HepG2 (cell line): ENCODE measurements around the gene PODN. TPM values are rescaled to one million over a fixed set of nuclear protein-coding genes. Genes with fewer than 3 reads are reported as not detected.

ENCODE experiments used
- BRD4 ChIP-seq: sonication (generic); formaldehyde crosslinking; IDR thresholded peaks from 2 replicates; pipeline ENCODE4 v1.4.0; 2020; ENCODE audit warnings: missing genetic modification reagents
- ERF ChIP-seq: IDR thresholded peaks from 2 replicates; pipeline ENCODE4 v1.6.1; 2018; ENCODE audit warnings: missing biosample characterization, missing genetic modification reagents
- GFI1 ChIP-seq: sonication (generic); formaldehyde crosslinking; IDR thresholded peaks from 2 replicates; pipeline ENCODE4 v1.5.0; 2020; ENCODE audit warnings: missing genetic modification reagents, mild to moderate bottlenecking, borderline replicate concordance
- GZF1 ChIP-seq: sonication (generic); formaldehyde crosslinking; IDR thresholded peaks from 2 replicates; pipeline ENCODE4 v1.5.1; 2020; ENCODE audit warnings: mild to moderate bottlenecking, missing genetic modification reagents
- HMGXB4 ChIP-seq, 2 experiments: sonication (generic) in 1 of 2; formaldehyde crosslinking in 1 of 2; IDR thresholded peaks; 2 replicates each; pipeline versions ENCODE4 v1.4.0 to v1.6.1; 2018 to 2020; ENCODE audit warnings: missing genetic modification reagents in 2 of 2, borderline replicate concordance in 1 of 2, low read depth in 1 of 2, mild to moderate bottlenecking in 1 of 2, missing biosample characterization in 1 of 2
- KDM1A ChIP-seq: IDR thresholded peaks from 2 replicates; pipeline ENCODE4 v1.6.1; 2016; ENCODE audit warnings: missing compliant biosample characterization
- KDM2A ChIP-seq: sonication (generic); formaldehyde crosslinking; IDR thresholded peaks from 2 replicates; pipeline ENCODE4 v1.4.0; 2020; ENCODE audit warnings: low read depth, missing genetic modification reagents, borderline replicate concordance
- KLF9 ChIP-seq: IDR thresholded peaks from 2 replicates; pipeline ENCODE4 v1.6.1; 2016; ENCODE audit warnings: low read depth
- SMAD1 ChIP-seq: sonication (generic); formaldehyde crosslinking; IDR thresholded peaks from 2 replicates; pipeline ENCODE4 v1.4.0; 2020; ENCODE audit warnings: missing genetic modification reagents, low read depth, mild to moderate bottlenecking, borderline replicate concordance
- ZBTB10 ChIP-seq: sonication (generic); formaldehyde crosslinking; IDR thresholded peaks from 2 replicates; pipeline ENCODE4 v1.4.0; 2020; ENCODE audit warnings: missing genetic modification reagents, borderline replicate concordance
- ZNF296 ChIP-seq: sonication (generic); formaldehyde crosslinking; conservative IDR thresholded peaks from 2 replicates; pipeline ENCODE4 v1.5.0; 2020; ENCODE audit warnings: mild to moderate bottlenecking, missing genetic modification reagents
- ZNF543 ChIP-seq: sonication (generic); formaldehyde crosslinking; IDR thresholded peaks from 2 replicates; pipeline ENCODE4 v1.4.0; 2020; ENCODE audit warnings: mild to moderate bottlenecking, missing genetic modification reagents
- ZNF550 ChIP-seq: sonication (generic); formaldehyde crosslinking; IDR thresholded peaks from 2 replicates; pipeline ENCODE4 v1.4.0; 2020; ENCODE audit warnings: mild to moderate bottlenecking, missing genetic modification reagents, borderline replicate concordance
- ZNF772 ChIP-seq: sonication (generic); formaldehyde crosslinking; IDR thresholded peaks from 2 replicates; pipeline ENCODE4 v1.5.0; 2020; ENCODE audit warnings: mild to moderate bottlenecking, missing genetic modification reagents
- ZNF775 ChIP-seq: sonication (generic); formaldehyde crosslinking; IDR thresholded peaks from 2 replicates; pipeline ENCODE4 v1.4.0; 2020; ENCODE audit warnings: missing genetic modification reagents, mild to moderate bottlenecking, moderate library complexity, borderline replicate concordance
- ZNF878 ChIP-seq: sonication (generic); formaldehyde crosslinking; IDR thresholded peaks from 2 replicates; pipeline ENCODE4 v1.8.1; 2023; ENCODE audit warnings: mild to moderate bottlenecking, missing genetic modification reagents, moderate library complexity
- ZNF883 ChIP-seq: sonication (generic); formaldehyde crosslinking; IDR thresholded peaks from 2 replicates; pipeline ENCODE4 v1.5.1; 2020; ENCODE audit warnings: mild to moderate bottlenecking, missing genetic modification reagents; ENCODE audit errors: not compliant biosample characterization
- polyA plus RNA-seq, 8 experiments: library from polyadenylated mRNA; depleted of rRNA in 3 of 8; stranded (reverse) in 7 of 8; unstranded in 1 of 8; fragments of >200 nt; fragmentation: Illumina TruSeq in 4 of 8; extraction: Trizol in 4 of 8; gene quantifications; 2 replicates each; pipeline versions ENCODE4 v1.2.1 to v1.2.3, GENCODE V29; 2011 to 2016; ENCODE audit warnings: low read depth in 4 of 8, missing spikeins in 1 of 8, mixed read lengths in 1 of 8; ENCODE audit not compliant: insufficient read depth in 1 of 8
- total RNA-seq, 5 experiments: library from RNA; depleted of rRNA; stranded (reverse); fragments of >200 nt; fragmentation: Illumina TruSeq; extraction: Trizol; gene quantifications; 2 replicates each; pipeline ENCODE4 v1.2.3, GENCODE V29; 2016; ENCODE audit warnings: low read depth in 1 of 5
- TF ChIP-seq, protein P1 (sequence below): sonication (generic); formaldehyde crosslinking; IDR thresholded peaks from 2 replicates; pipeline ENCODE4 v1.5.1; 2020; ENCODE audit warnings: mild to moderate bottlenecking, missing genetic modification reagents
- TF ChIP-seq, protein P2 (sequence below): sonication (generic); formaldehyde crosslinking; IDR thresholded peaks from 2 replicates; pipeline ENCODE4 v1.5.0; 2020; ENCODE audit warnings: missing genetic modification reagents
- TF ChIP-seq, protein P3 (sequence below): sonication (generic); formaldehyde crosslinking; IDR thresholded peaks from 2 replicates; pipeline ENCODE4 v1.5.0; 2020; ENCODE audit warnings: mild to moderate bottlenecking, low read depth, missing genetic modification reagents, borderline replicate concordance

PODN gene
- total and polyA plus RNA-seq, 2 of the 13 experiments (the other 11 are each of a cell fraction or from before 2014, with no cell fraction given), result 0.13 TPM; not detected in 1

DNA sequence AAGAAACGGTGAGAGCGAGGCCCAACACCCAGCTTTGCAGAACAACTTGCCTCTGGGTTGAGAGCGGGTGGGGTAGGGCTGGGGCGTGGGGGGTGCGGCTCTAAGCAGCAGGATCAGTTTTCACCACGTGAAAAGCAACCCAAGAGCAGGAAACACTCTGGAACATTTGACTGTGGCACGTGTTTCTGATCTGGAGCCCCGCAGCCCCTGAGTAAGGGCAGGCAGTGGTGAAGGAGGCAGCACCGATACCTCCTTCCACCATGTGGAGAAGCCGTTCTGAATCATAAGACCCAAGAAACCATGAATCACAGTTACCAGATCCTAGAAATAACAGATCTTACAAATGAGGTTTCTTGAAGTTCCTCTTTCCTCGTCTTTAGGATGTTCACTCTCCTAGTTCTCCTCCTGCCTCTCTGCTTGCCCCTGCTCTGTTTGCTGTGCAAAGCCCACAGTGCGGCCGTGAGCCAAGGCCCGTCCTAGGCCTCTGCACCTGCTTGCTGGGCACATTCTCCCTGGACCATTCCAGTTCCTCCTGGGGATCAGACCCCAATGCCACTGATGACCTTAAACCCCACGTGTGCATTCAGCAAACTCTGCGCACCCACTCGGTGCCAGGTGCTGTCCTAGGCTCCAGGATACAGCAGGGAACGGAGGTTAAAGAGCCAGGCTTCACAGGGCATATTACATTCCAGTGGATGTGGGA lies 48.5 kb downstream of the PODN start (continued):
- TF ChIP-seq, protein P1, sequence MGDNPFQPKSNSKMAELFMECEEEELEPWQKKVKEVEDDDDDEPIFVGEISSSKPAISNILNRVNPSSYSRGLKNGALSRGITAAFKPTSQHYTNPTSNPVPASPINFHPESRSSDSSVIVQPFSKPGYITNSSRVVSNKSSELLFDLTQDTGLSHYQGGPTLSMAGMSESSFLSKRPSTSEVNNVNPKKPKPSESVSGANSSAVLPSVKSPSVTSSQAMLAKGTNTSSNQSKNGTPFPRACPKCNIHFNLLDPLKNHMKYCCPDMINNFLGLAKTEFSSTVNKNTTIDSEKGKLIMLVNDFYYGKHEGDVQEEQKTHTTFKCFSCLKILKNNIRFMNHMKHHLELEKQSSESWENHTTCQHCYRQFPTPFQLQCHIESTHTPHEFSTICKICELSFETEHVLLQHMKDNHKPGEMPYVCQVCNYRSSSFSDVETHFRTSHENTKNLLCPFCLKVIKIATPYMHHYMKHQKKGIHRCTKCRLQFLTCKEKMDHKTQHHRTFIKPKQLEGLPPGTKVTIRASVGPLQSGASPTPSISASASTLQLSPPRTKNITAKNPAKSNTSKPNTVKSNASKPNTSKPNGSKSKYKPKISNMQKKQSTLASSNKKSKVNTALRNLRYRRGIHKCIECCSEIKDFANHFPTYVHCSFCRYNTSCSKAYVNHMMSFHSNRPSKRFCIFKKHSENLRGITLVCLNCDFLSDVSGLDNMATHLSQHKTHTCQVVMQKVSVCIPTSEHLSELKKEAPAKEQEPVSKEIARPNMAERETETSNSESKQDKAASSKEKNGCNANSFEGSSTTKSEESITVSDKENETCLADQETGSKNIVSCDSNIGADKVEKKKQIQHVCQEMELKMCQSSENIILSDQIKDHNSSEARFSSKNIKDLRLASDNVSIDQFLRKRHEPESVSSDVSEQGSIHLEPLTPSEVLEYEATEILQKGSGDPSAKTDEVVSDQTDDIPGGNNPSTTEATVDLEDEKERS (CRISPR knock-in tag), result no peak
- TF ChIP-seq ZNF883 (CRISPR knock-in tag), result no peak
- TF ChIP-seq HMGXB4 (CRISPR knock-in tag; IDR thresholded peaks at IDR 0.05; ENCODE audit: borderline replicate concordance in 1 of 2, low read depth in 1 of 2), result peak in 1 of 2 experiments; percentile 25; a peak in 2 of 4 replicates
- 0 out of 2 replicates have a peak, but pooled peaks have one; percentile 5 for TF ChIP-seq KDM2A (CRISPR knock-in tag)
- TF ChIP-seq SMAD1, result no peak
- 0 out of 2 replicates have a peak, but pooled peaks have one; percentile 10 for TF ChIP-seq GFI1 (CRISPR knock-in tag)
- TF ChIP-seq GZF1, result no peak
- no peak for TF ChIP-seq ZNF296
- no peak for TF ChIP-seq ERF (CRISPR knock-in tag)
- TF ChIP-seq ZNF550 (CRISPR knock-in tag), result no peak
- no peak for TF ChIP-seq ZNF543 (CRISPR knock-in tag)
- TF ChIP-seq, protein P2, sequence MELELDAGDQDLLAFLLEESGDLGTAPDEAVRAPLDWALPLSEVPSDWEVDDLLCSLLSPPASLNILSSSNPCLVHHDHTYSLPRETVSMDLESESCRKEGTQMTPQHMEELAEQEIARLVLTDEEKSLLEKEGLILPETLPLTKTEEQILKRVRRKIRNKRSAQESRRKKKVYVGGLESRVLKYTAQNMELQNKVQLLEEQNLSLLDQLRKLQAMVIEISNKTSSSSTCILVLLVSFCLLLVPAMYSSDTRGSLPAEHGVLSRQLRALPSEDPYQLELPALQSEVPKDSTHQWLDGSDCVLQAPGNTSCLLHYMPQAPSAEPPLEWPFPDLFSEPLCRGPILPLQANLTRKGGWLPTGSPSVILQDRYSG (CRISPR knock-in tag), result no peak
- no peak for TF ChIP-seq ZNF878
- no peak for TF ChIP-seq ZNF772 (CRISPR knock-in tag)
- TF ChIP-seq KLF9 (CRISPR knock-in tag), result no peak
- TF ChIP-seq ZBTB10 (CRISPR knock-in tag), result no peak
- TF ChIP-seq, protein P3, sequence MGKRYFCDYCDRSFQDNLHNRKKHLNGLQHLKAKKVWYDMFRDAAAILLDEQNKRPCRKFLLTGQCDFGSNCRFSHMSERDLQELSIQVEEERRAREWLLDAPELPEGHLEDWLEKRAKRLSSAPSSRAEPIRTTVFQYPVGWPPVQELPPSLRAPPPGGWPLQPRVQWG (CRISPR knock-in tag), result no peak
- TF ChIP-seq KDM1A (CRISPR knock-in tag), result no peak
- no peak for TF ChIP-seq BRD4 (CRISPR knock-in tag)
- no peak for TF ChIP-seq ZNF775
